NCI-H146 (cell line): Measurements from ENCODE around the gene DLGAP4.

Experiments
- DNase-seq: peaks from one replicate; lab custom pipeline; 2025; lab: John Stamatoyannopoulos, UW

Gene DLGAP4

DNA sequence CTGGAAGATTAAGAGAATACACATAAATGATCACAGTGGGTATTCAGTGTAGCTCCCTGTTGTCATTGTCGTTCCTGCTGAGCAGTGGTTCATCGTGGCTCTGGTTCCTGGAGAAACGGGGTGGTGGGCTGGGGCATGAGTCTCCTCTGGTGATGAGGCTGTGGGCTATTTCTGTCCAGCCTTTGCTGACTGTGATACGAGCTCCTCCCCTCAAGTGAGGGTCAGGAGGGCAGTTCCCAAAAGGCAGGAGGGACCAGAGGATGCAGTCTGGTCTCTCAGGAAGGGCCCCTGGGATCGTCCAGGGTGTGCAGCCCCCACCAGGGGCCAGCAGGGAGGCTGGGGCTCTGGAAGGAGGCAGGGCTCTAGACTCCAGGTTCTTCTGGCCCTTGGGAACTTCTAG lies 31.1 kb upstream of the DLGAP4 start:
- no peak for DNase-seq

DNA sequence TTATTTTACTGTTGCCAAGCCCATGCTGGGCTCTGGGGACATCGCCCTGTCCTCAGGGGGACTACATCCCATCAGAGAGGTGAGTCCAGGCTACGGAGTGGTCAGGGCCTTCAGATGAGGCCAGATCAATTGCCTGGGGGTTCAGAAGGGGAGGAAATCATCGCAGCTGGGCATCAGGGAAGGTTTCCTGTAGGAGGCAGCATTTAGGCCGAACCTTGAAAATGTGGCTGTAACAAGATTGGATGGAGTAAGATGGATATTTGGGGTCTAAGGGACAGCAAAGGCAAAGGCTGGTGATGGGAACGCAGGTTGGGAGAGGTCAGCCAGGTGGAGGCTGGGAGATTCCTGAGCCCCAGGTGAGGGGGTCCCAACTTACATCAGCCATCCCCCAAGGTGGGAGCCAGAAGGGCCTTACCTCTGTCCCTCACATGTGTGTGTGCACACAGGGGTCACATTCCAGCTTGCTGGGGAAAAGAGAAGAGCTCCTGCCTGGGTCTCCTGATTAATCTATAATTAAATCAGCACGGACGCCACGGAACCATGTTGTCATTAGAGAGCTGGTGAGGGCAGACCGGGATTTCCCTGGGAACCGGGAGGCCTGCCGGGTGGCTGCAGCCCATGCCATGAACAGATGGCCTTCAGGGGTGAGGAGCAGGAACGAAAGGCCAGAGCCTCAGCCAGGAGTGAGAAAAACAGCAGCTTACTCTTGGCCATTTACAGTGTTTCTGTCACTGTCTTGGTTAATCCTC lies 30.5 kb upstream of the DLGAP4 start:
- no peak for DNase-seq

DNA sequence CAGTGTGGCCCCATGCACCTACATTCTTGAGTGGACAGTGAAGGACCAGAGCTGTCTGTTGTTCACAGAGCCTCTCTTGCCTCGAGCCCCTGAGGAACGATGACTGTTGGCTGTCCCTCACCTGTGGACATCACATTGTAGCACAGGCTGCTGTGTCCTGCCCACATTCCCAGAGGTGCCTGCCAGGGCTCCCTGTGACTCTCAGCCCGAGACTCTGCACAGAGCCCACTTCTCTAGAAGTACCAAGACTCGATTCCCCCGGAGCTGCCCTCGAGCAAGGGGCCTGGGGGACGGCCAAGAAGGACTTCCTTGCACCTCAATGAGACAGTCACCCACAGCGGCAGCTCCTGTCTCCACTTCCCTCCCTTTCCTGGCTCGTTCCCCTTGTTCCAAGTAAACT lies 28.6 kb upstream of the DLGAP4 start:
- DNase-seq = no peak

DNA sequence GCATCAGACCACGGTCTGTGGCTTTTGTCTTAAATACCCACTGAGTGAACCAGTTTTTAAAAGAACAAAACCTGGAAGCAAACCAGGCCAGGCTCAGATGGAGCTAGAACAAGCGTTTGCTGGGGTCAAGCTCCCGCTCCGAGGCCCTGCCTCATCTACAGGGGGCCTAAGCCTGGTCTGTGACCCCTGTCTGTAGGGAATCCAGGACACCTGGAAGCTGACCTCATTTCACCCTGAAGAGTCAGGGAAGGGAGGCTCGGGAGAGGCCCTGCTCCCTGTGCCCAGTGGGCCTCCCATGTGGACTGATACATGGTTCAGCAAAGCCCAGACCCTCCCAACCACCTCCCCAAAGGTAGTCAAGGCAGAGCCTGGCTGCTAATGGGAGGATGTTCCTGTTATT lies 26.8 kb upstream of the DLGAP4 start:
- DNase-seq = no peak

DNA sequence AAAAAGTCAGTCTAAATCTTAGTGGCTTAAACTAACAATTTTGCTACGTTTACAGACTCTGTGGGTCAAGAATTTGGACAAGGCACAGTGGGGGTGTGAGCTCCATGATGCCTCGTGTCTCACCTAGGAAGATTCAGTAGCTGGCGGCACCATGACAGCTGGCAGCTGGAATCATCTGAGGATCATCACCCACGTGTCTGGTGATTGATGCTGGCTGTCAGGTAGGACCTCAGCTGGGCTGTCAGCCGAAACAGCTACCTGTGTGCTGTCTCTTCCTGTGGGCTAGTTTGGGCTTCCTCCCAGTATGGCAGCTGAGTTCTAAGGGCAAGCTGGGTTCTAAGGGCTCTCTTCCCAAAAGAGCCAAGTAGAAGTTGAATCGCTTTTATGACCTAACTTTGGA lies 26.4 kb upstream of the DLGAP4 start:
- DNase-seq = no peak

DNA sequence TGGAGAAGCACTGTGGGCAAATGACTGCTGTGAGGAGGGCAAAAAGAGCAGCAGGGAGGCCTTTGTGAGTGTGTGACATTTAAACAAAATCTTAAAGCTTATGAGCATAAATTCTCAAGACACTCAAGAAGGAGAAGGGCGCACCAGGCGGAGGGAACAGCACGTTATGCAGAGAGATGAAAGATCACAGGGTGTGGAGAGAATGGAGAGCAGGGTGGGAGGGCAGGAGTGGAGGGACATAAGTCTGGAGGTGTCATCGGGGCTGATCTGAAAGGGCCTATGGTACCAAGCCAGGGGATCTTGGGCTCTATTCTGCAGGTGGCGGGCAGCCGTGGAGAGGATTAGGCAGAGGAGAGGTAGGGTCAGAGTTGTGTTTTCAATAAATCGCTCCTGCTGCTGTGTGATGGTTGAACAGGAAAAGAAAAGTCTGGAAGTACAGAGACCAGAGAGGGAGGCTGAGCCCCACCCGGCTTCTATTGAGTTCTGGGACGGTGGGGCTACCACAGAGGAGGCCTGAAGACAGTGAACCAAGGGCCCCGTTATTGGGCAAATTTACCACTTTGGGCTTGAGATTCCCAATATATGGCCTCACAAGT lies 24.3 kb upstream of the DLGAP4 start:
- DNase-seq = no peak

DNA sequence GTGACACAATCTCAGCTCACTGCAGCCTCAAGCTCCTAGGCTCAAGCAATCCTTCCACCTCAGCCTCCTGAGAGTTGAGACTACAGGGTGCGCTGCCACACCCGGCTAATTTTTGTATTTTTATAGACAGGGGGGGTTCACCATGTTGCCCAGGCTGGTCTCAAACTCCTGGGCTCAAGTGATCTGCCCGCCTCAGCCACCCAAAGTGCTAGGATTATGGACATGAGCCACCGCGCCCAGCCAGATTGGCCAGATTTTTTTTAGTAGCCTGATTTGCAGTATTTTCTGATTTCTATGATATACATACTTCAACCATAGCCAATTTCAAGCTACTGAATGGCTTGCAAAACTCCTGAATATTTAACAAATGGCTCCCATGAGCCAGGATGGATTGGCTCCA lies 21.4 kb upstream of the DLGAP4 start:
- no peak for DNase-seq

DNA sequence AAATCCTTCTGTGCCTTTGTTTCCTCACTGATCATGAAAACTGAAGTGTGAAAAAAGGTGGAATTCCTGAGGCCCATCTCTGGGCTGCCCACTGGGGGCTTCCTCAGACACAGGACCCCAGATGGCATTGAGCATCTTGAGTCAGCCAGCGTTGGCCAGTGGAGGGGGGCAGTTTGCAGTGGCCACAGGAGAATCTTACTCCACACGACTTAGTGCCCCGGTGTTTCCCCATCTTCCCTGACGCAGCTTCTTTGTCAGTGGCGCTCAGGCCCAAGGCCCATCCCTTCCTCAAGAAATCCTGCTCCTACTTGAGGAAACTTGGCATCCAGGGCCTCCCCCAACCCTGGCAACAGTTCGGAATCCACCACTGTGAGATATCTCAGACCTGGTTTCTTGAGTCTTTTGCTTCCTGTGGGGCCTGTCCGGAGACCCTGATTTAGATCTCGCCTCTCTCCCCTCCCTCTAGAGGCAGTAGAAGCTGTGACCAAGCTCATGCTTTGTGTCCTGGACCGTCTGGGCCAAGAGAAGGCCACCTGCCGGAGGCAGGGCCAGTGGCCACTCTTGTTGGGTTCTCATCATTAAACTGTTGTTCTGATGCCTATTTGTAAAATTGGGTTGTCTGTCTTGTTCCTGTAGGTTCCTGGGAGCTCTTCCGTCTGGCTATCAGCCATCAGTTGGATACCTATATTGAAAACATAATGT lies 20.2 kb upstream of the DLGAP4 start:
- no peak for DNase-seq

DNA sequence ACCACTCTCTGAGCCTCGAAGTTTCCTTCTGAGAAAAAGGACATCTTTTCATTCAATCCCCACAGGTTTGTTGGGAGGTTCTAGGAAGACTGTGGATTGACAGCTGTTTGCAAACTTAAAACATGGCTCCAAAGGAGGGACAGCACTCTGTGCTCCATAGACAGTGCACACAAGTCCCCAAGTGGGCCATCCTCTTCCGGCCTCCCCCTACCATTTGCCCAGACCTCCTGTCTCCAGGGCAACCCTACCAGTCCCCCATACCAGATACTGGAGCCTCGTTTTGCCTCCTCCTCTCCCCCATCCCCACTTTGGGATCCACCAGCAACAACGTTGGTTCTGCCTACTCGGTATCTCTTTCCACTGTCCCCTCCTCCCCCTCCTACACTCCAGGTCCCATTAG lies 8.5 kb upstream of the DLGAP4 start:
- no peak for DNase-seq

DNA sequence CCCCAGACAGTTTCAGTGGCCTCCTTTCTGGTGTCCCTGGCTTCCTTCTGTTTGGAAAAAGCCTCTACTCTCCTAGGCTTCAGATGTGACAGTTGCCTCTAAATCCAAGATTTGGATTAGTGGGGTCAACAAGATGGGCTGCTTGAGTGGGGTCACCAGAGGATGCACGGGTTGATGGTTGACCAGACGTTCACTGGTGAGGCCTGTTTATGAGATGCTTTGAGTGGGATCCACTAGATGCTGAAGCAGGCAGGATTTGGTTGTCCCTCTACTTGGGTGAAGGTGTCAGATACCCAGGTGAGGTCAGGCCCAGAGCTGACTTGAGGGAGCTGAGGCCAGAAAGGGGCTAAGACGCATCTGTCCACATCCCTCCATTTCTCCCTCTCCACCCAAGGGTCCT lies 8.1 kb upstream of the DLGAP4 start:
- DNase-seq = no peak

DNA sequence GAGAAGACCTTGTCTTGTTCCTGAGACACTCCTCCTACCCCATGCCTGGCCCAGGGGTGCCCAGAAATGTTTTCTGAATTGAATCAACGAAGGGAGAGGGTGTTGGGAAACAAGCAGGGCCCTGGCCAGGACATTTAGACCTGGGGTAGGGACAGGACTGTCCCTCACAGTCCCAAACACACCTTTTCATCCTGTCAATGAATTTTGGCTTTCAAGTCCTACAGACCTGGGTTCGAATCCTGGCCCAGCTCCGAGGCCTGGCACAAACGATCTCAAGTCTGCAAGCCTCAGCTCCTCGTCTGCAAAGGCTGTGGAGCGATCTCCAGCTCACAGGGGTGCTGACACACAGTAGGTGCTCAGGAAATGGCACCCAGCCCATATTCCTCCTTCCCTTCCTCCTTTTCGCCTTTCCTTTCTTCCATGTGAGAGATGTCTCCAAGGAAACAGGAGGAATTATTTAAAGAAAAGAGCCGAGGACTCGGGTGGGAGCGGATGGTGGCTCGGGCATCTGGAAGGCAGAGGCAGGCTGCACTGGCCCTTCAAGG lies 7.3 kb upstream of the DLGAP4 start:
- no peak for DNase-seq

DNA sequence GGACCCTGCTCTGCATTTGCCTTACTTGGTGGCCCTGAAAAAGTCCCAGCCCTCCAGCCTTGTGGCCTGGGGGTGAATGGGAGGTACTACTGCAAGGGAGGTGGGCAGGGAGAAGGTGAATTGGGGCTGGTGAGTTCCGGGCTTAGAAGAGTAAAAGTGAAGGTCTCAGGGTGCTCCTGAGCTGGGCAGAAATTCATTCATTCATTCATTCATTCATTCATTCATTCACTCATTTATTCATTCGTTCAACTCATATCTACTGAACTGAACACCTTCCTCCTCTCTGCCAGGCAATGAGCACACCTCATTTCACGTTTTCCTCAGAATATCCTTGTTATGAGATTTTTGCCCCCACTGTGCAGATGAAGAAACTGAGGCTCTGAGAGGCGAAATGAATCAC lies 6.7 kb upstream of the DLGAP4 start:
- DNase-seq = no peak

DNA sequence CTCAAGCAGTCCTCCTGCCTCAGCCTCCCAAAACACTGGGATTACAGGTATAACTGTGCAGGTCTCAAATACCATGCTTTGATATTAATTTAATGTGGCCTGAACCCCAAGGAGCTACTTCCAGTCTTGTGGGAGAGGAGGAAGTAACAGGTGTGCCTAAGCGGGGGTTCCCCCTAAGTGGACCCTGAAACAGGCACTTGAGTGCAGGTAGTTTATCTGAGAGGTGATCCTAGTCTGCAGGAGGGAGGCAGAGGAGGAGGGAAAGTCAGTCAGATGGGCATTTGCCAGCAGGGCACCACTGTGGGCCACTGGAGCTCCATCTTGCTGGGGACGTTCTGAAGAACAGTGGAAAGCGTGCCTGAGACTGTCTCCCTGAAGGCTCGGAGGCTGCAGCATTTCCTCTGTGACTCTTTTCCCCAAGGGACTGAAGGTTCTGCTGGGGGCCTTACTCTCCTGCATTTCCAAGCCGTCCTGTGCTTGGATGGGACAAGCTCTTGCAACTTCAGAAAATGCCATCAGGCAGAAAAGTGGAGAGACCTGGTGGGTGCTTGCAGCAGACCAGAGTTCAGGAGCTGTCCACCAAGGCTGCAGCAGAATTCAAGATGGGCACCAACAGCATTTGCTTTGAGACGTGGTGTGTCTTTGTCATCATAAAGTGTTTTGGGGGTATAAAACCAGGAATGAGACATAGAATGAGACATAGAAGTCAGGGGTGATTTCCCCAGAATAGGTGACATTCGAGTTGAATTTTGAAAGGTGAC lies 4.6 kb upstream of the DLGAP4 start:
- no peak for DNase-seq

DNA sequence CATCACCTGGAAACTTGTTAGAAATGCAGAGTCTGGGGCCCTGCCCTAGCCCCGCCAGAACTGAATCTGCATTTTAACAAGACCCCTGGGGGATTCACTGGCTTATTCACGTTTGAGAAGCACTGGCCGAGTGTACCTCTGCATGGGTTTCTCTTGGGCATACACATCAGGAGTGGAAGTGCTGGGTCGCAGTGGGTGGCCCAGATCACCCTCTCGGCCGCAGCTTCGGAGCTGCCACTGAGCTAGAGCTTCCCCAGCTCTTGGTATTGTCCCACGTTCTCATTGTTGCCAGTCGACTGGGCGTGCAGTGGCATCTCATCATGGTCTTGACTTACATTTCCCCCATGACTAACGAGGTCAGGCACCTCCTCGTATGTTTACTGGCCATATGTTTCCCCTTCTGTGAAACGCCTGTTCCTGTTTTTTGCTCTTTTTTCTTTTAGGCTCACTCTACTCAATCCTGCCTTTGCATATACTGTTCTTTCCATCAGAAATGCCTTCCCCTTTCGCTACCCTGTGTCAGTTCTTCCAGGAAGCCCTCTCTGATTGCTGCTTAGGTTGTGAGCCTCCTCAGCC lies 3.0 kb upstream of the DLGAP4 start:
- no peak for DNase-seq

DNA sequence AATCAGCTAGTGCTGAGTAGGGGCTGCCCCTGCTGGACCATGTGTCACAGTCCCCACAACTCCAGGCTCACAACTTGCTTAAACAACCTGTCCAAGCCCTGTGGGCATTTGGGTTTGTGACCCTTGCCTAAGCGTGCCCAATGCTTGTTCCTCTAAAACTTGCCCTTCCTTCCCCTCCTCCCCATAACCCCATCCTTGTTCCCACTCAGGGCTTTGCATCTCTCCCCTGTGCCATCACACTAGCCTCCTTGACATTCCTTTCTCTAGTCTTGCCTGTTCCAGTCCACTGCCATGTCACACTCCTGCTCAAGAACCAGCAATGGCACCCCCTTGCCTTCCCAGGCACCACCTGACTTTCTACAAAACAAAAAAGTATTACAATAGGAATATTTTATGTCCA lies 2.3 kb upstream of the DLGAP4 start:
- no peak for DNase-seq

DNA sequence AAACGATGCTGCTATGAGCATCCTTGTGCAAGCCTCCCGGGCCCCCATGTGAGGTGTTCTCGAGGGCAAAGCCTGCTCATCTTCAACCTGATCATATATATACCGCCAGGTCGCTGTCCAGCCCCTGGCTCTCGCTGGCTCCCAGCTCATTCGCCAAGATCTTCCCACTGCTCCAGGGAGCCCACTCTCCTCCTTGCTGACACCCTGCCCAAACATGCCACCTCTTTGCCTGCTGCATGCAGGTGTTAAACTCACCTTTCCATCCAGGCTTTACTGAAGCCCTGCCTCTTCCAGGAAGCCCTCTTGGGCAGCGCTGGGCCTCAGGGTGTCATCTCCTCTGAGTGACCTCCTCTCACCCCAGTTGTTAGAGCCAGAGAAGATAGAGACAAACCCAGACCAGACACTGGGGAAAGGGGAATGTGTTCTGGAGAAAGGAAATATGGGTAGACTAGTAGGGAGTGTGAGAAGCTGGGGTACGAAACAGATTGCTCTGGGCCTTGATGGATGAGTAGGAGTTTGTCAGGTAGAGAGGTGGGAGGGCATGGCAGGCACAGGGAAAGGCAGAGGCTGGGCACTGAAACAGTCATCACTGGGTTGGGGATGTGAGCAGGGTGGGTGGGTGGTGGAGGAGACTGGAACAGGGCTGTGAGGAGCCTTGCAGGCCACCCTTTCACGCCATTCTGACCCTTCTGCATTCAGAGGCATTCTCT lies 1.2 kb upstream of the DLGAP4 start:
- no peak for DNase-seq

DNA sequence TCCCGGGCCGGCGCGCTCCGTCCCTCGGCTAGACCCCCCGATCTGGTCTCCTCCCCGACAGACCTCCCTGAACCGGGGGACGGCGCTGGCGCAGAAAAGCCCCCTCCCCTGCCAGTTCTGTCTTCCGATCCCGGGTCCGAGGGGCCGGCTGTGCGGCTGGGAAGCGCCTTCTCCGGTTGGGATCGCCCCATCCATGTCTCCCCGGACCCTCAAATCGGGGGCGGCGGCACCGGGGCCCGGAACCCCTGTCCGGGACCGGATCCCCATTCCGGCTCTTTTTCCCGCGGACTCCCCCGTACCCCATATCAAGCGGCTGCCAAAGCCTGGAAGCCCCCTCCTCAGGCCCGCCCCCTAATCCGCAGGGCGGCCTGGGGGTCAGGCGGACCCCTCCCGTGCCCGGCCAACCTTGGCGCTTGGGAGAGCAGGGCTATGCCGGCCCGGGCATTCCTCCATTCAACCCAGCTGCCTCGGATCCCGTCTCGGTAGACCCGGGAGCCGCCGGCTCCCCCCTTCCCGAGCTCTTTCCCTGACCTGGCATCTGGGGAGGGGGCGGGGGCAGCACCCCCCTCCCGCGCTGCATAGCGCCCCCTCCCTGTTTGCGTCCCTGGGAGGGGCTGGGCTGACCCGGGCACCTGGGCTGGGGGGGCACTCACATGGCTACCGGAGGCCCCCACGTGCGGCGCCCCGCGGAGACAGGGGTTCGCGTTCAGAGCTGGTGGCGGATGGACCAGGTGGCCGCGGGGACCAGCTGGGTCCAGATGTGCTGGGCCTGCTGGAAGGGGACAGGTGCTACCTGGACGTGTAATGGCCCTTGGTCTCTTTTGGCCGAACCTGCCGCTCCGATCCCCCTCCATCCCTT lies 643 bp downstream of the DLGAP4 start:
- peak; percentile 37 for DNase-seq

DNA sequence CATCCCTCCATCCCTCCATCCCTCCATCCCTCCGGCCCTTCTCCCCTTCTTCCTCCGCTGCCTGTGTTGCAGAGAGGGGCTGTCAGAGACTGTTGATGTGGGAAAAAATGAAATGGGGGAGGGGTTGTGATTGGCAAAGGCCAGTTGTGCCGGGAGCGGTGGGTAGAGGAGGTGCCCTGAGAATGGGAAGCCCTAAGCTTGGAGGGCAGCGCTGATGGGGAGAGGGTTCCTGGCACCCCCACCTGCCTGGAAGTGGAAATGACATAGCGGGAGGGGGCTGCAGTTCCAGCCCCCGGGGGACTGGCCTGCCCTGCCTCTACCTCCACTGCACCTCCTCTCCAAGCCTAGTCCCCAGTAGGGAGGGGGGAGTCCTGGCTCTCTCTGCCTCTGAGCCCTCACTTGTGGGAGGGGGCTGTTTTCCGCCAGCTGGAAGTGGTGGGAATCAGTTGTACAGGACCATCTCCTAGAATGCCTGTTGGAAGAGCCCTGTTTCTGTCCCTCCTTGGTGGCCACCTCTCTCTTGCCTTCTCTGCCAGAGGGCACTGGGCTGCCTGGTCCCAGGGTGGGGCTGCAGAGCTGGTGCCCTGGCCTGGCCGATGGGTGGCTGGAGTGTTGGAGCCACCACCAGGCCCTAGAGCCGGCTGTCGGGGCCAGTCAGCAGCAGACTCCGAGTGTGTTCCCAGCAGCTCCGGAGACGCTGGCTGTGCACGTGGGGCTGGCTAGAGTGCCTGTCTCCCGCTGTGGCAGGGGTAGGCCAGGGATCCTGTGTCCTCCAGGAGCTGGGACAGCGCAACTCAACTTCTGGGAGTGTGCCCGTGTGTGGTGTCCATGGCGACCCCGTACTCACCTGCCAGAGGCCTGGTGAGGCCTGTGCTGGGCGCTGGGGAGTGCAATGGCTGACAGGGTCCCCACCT lies 1.5 kb downstream of the DLGAP4 start:
- DNase-seq = no peak

DNA sequence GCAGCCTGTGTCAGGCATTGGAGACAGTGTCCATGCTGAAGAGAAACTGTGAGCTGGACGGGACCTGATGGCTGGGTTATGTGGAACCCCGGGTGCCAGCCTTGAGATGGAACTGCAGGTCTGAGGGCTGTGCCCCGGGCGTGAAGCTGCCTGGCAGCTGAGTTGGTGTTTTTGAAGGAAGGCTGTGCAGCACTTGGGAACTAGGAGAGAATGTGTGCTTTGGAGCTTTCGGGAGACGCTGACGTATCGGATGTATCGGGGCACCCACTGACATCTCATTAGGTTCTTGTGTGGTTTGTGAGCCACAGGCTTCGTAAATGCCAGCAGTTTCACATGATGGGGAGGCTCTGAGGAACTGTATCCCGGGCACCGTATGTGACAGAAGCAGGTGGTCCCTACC lies 2.2 kb downstream of the DLGAP4 start:
- no peak for DNase-seq
